AG04449 (cell line): ENCODE data around the gene LIG4.

ENCODE experiments used
- CTCF ChIA-PET: fragments of 350-600 bp; formaldehyde crosslinking; extraction: SDS; loops from one replicate; lab custom pipeline; 2021; ENCODE audit warnings: antibody characterized with exemption; lab: Yijun Ruan, JAX
- POLR2A ChIA-PET: fragments of 400-600, 350-600 bp; formaldehyde crosslinking; extraction: SDS; loops from one replicate; lab custom pipeline; 2020; ENCODE audit warnings: antibody characterized with exemption, inconsistent platforms; lab: Yijun Ruan, JAX
- DNase-seq: peaks from one replicate; pipeline ENCODE4 v3.0.0-alpha.2; 2010; ENCODE audit warnings: low read depth, low spot score
- H3K4me3 ChIP-seq: 2 replicates; pipeline ENCODE4 v1.5.1; 2011; ENCODE audit warnings: low read depth, mild to moderate bottlenecking, control low read depth, low read length
- TF ChIP-seq, protein P1 (sequence below): IDR thresholded peaks from one replicate; pipeline ENCODE4 v1.5.1; 2011; ENCODE audit warnings: mild to moderate bottlenecking, moderate library complexity, low read length, control low read depth, inconsistent platforms; ENCODE audit not compliant: insufficient read depth; ENCODE audit errors: missing control alignments

Gene LIG4

DNA sequence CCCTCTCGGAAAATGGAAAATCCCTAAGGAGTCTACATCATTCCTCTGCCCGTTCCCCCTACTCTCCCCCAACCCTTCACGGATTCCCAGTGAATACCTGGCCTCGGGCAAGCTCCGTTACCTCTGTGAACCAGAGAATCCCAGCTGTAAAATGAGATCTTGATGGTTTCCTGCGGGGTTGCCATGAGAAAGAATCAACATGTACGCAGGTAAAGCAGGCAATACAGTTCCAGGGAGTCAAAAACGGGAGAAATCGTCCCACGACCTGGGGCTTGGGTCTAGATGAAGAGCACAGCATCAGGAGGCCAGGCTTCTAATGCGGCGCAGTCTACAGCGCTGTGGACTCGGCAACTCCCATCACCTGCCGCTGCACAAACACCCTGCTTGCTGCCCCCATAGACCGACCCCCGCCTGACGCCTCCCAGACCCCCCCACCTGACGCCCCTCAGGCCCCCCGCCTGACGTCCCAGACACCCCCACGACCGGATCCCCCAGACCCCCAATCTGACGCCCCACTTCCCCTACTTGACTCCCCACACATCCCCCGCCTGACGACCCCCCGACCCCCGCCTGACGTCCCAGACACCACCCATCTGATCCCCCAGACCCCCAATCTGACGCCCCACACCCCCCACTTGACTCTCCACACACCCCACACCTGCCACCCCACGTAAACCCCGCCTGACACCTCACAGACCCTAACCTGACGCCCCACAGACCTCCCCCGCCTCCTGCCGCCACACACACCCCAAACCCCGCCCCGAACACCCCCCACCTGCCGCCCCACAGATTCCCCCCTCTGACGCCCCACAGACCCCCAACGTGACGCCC lies 680 bp downstream of the LIG4 start:
- peak overlapping the region; percentile 69 for H3K4me3 ChIP-seq
- ChIA-PET POLR2A (no interaction called here), CTCF (interaction anchor here (1.0 kb wide), 1 partner anchor 13 kb away, joined by 4 read pairs; no protein-coding TSS in a partner anchor)
- TF ChIP-seq, protein P1, sequence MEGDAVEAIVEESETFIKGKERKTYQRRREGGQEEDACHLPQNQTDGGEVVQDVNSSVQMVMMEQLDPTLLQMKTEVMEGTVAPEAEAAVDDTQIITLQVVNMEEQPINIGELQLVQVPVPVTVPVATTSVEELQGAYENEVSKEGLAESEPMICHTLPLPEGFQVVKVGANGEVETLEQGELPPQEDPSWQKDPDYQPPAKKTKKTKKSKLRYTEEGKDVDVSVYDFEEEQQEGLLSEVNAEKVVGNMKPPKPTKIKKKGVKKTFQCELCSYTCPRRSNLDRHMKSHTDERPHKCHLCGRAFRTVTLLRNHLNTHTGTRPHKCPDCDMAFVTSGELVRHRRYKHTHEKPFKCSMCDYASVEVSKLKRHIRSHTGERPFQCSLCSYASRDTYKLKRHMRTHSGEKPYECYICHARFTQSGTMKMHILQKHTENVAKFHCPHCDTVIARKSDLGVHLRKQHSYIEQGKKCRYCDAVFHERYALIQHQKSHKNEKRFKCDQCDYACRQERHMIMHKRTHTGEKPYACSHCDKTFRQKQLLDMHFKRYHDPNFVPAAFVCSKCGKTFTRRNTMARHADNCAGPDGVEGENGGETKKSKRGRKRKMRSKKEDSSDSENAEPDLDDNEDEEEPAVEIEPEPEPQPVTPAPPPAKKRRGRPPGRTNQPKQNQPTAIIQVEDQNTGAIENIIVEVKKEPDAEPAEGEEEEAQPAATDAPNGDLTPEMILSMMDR: no peak
- DNase-seq: no peak

DNA sequence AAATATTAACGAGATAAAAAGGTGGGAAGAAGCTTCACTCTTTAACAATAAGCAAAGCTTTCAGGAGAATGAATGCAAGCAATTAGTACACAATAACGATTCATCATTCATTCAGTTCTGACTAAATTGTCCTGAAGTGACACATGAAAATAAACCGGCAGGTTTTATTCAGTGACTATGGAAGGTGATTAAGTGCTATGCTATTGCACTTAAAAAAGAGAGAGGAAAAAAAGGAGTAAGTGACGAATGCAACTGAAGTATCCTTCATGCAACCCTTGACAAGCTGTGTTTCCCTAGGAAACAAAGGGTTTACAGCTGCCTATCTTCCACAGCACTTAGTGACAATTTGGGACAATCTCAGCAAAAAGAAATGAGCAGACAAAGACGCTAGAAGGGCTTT lies 1.4 kb downstream of the LIG4 start:
- no peak for DNase-seq
- ChIA-PET CTCF (interaction anchor here (1.0 kb wide), 1 partner anchor 13 kb away, joined by 4 read pairs; no protein-coding TSS in a partner anchor), POLR2A (no interaction called here)
- TF ChIP-seq, protein P1: no peak
- peak overlapping the region; percentile 69 for H3K4me3 ChIP-seq

- TF ChIP-seq, protein P1: no peak
- ChIA-PET POLR2A (no interaction called here), CTCF (no interaction called here)
- DNase-seq: no peak
- H3K4me3 ChIP-seq: no peak overlapping the region
Measured at GRCh38 chr13:108212886-108213285, 2.5 kb downstream of the LIG4 start.

GRCh38 chr13:108210551-108210950 lies 4.8 kb downstream of the LIG4 start:
- H3K4me3 ChIP-seq: no peak overlapping the region
- TF ChIP-seq, protein P1: no peak
- no peak for DNase-seq
- POLR2A ChIA-PET: no interaction called here
- CTCF ChIA-PET: interaction anchor here (1.0 kb wide), 1 partner anchor 18 kb away, joined by 4 read pairs; no protein-coding TSS in a partner anchor

- no peak overlapping the region for H3K4me3 ChIP-seq
- TF ChIP-seq, protein P1: no peak
- ChIA-PET CTCF (interaction anchor here (1.6 kb wide), 1 partner anchor 45 kb away, joined by 7 read pairs; no protein-coding TSS in a partner anchor), POLR2A (no interaction called here)
- no peak for DNase-seq
Measured at GRCh38 chr13:108200781-108201398, 14.4 kb downstream of the LIG4 start.

- TF ChIP-seq, protein P1: no peak
- H3K4me3 ChIP-seq: no peak overlapping the region
- no peak for DNase-seq
- CTCF ChIA-PET: no interaction called here
- POLR2A ChIA-PET: no interaction called here
Measured at GRCh38 chr13:108195861-108196260, 19.5 kb downstream of the LIG4 start.
